Right ventricle myocardium superior (tissue), 1 donor: ENCODE results near the gene PYROXD2. TPM values are rescaled to one million over a fixed set of nuclear protein-coding genes. Genes with fewer than 3 reads are reported as not detected.
"Not testable (repeated sequence)": the region's sequence is repeated elsewhere in the genome, so short reads cannot be mapped to it uniquely, and the experiment has no call there.

Experiments used
- ATAC-seq: fragments of 200-7000 bp; cut with Tn5 transposase; one replicate; pipeline ENCODE4 v1.9.1; 2020; ENCODE audit warnings: mild to moderate bottlenecking; ENCODE audit not compliant: poor library complexity
- DNase-seq: peaks from one replicate; pipeline ENCODE4 v3.0.0-alpha.2; 2020
- intact Hi-C: fragments of 100-400 bp; cut with DNase I; formaldehyde crosslinking; loops from one replicate; pipeline ENCODE4 v1.11.2; 2022
- microRNA-seq: library from miRNA; unstranded; fragments of <30 nt; microRNA quantifications from one replicate; pipeline ENCODE4 v1.2.0, GENCODE V29; 2020
- total RNA-seq: library from RNA; stranded (reverse); fragmentation: NEBNext Ultra II Directional; extraction: Animal tissue kit (Norgen Biotek cat#: 25700); gene quantifications from one replicate; pipeline ENCODE4 v1.2.1, GENCODE V29; 2021
- donor health status: DM: no; HTN: yes; CAD: no; lungs with severe emphysema.

Gene PYROXD2
- total RNA-seq, 1 donor from 2014 or later: 8.4 TPM

- intact Hi-C loops: no loop called here
- ATAC-seq (no peak), DNase-seq (no peak)
These were observed 60.5 kb downstream of the PYROXD2 start for GRCh38 chr10:98354491-98354890.

- intact Hi-C loops: no loop called here
- DNase-seq (no peak), ATAC-seq (no peak)
These were observed 61.8 kb downstream of the PYROXD2 start for GRCh38 chr10:98353170-98353569.

- peak; percentile 23 for ATAC-seq
- intact Hi-C loops: no loop called here
- DNase-seq: no peak
These were observed 63.1 kb downstream of the PYROXD2 start for GRCh38 chr10:98351831-98352402.

GRCh38 chr10:98349508-98349922 is 65.5 kb downstream of the PYROXD2 start:
- DNase-seq (peak; percentile 54), ATAC-seq (peak; percentile 84)
- intact Hi-C loops: no loop called here

GRCh38 chr10:98346847-98347246 is 68.1 kb downstream of the PYROXD2 start:
- ATAC-seq (no peak), DNase-seq (no peak)
- intact Hi-C loops: no loop called here

- intact Hi-C loops: no loop called here
- ATAC-seq (peak; percentile 67), DNase-seq (peak; percentile 90)
These were observed 70.4 kb downstream of the PYROXD2 start for GRCh38 chr10:98344589-98345038.

- DNase-seq, ATAC-seq, intact Hi-C loops: not testable (repeated sequence)
These were observed 73.3 kb downstream of the PYROXD2 start for GRCh38 chr10:98341701-98342100.

GRCh38 chr10:98340940-98341310 is 74.1 kb downstream of the PYROXD2 start:
- intact Hi-C loops: no loop called here
- peak; percentile 73 for ATAC-seq

GRCh38 chr10:98340261-98340939 is 74.6 kb downstream of the PYROXD2 start:
- DNase-seq: no peak
- ATAC-seq: peak; percentile 82
- intact Hi-C loops: no loop called here

More at GRCh38 chr10:98340940-98341310, 74.1 kb downstream of the PYROXD2 start:
- DNase-seq: peak; percentile 69

- ATAC-seq: no peak
- intact Hi-C loops: no loop called here
- no peak for DNase-seq
These were observed 75.2 kb downstream of the PYROXD2 start for GRCh38 chr10:98339799-98340198.

- ATAC-seq (no peak), DNase-seq (no peak)
- intact Hi-C loops: no loop called here
These were observed 76.1 kb downstream of the PYROXD2 start for GRCh38 chr10:98338896-98339295.

GRCh38 chr10:98338318-98338717 is 76.7 kb downstream of the PYROXD2 start:
- DNase-seq: no peak
- ATAC-seq: peak; percentile 13
- intact Hi-C loops: no loop called here

- ATAC-seq (no peak), DNase-seq (no peak)
- intact Hi-C loops: no loop called here
These were observed 77.5 kb downstream of the PYROXD2 start for GRCh38 chr10:98337484-98337883.

Small RNA genes within 50 kb of the gene (microRNA-seq; reads per million reads assigned to microRNA genes)
- gene MIR1287: 188 reads per million, percentile 62 among the genes with 10 or more reads in this experiment
- not detected for gene MIR4685

Other genes starting within 250 kb of the PYROXD2 start
- 0.51 TPM for gene LOXL4, start 147.0 kb downstream of the PYROXD2 start, total RNA-seq
- gene HPS1, start 31.8 kb upstream of the PYROXD2 start, total RNA-seq: 25.6 TPM